KMS-11 (cell line): Measurements from ENCODE around the gene PRIM1.
A peak's percentile ranks its signal among the peaks of the same experiment; 100 is the strongest.

ENCODE experiments used
- H2AFZ ChIP-seq: fragments of 200-600 bp; sonication (generic); 2 replicates; pipeline ENCODE4 v1.6.1; 2016; ENCODE audit warnings: antibody characterized with exemption, mixed run types, low read depth
- H3K27ac ChIP-seq: fragments of 200-600 bp; sonication (generic); 2 replicates; pipeline ENCODE4 v1.6.1; 2016; ENCODE audit warnings: mild to moderate bottlenecking, mixed run types
- H3K27me3 ChIP-seq: fragments of 200-600 bp; sonication (generic); 2 replicates; pipeline ENCODE4 v1.6.1; 2017; ENCODE audit warnings: mild to moderate bottlenecking, low read depth, mixed run types, moderate library complexity; ENCODE audit not compliant: insufficient read depth
- H3K36me3 ChIP-seq: fragments of 200-600 bp; sonication (generic); 2 replicates; pipeline ENCODE4 v1.6.1; 2017; ENCODE audit warnings: mild to moderate bottlenecking, mixed run types; ENCODE audit not compliant: insufficient read depth
- H3K4me1 ChIP-seq: fragments of 200-600 bp; sonication (generic); 2 replicates; pipeline ENCODE4 v1.6.1; 2016; ENCODE audit warnings: mild to moderate bottlenecking, low read depth, mixed run types; ENCODE audit not compliant: poor library complexity, severe bottlenecking
- H3K4me2 ChIP-seq: fragments of 200-600 bp; sonication (generic); 2 replicates; pipeline ENCODE4 v1.7.0; 2016; ENCODE audit warnings: mild to moderate bottlenecking, mixed run types
- H3K4me3 ChIP-seq: fragments of 200-600 bp; sonication (generic); IDR thresholded peaks from 2 replicates; pipeline ENCODE4 v1.6.1; 2017; ENCODE audit warnings: low read depth, low read length, mixed read lengths; ENCODE audit not compliant: insufficient read depth
- H3K79me2 ChIP-seq: fragments of 200-600 bp; sonication (generic); 2 replicates; pipeline ENCODE4 v1.6.1; 2016; ENCODE audit warnings: low read depth, mixed run types; ENCODE audit not compliant: insufficient read depth
- H3K9ac ChIP-seq: fragments of 200-600 bp; sonication (generic); 2 replicates; pipeline ENCODE4 v1.6.1; 2016; ENCODE audit warnings: mild to moderate bottlenecking, mixed run types
- H4K20me1 ChIP-seq: fragments of 200-600 bp; sonication (generic); 2 replicates; pipeline ENCODE4 v1.6.1; 2016; ENCODE audit warnings: mild to moderate bottlenecking, mixed run types; ENCODE audit not compliant: insufficient read depth
- TF ChIP-seq, protein P1 (sequence below): fragments of 200-600 bp; sonication (generic); conservative IDR thresholded peaks from 2 replicates; pipeline ENCODE4 v1.6.1; 2017; ENCODE audit warnings: low read depth, mild to moderate bottlenecking, antibody characterized with exemption, low read length, moderate library complexity, mixed read lengths

The PRIM1 gene

DNA sequence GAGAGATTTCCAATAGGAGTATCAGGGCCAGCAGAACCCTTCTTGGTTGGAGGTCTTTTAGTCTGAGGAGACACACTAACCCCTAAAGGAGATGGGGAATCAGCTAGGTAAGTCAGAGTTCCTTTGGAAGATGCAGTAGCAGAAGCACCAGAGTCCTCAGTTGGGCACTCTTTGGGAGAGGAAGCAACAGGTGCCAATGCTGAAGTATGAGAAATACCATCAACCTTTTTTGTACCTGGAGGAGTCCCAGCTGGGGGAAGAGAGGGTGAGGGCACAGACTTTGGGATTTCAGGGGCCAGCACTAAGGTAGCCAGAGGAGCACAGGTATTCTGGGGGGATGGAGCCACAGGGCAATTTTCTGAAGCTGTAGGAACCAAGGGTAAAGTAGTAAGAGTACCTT, 33.1 kb downstream of the PRIM1 start:
- H3K79me2 ChIP-seq, result peaks cover 97% of the 10 kb centered on the region
- H4K20me1 ChIP-seq, result peaks cover 81% of the 10 kb centered on the region
- no peaks in the 10 kb centered on the region for H3K27me3 ChIP-seq
- H3K36me3 ChIP-seq, result peaks cover 43% of the 10 kb centered on the region; the same call in 1 of the 2 replicates
- H3K4me2 ChIP-seq, result peak overlapping the region; percentile 93
- H3K4me3 ChIP-seq, result no peak overlapping the region
- peaks cover 86% of the 10 kb centered on the region for H3K4me1 ChIP-seq
- no peak overlapping the region; the same call in 1 of the 2 replicates for H3K9ac ChIP-seq
- H3K27ac ChIP-seq, result peak overlapping the region; percentile 3; the same call in 1 of the 2 replicates
- no peak overlapping the region for H2AFZ ChIP-seq
- TF ChIP-seq, protein P1, sequence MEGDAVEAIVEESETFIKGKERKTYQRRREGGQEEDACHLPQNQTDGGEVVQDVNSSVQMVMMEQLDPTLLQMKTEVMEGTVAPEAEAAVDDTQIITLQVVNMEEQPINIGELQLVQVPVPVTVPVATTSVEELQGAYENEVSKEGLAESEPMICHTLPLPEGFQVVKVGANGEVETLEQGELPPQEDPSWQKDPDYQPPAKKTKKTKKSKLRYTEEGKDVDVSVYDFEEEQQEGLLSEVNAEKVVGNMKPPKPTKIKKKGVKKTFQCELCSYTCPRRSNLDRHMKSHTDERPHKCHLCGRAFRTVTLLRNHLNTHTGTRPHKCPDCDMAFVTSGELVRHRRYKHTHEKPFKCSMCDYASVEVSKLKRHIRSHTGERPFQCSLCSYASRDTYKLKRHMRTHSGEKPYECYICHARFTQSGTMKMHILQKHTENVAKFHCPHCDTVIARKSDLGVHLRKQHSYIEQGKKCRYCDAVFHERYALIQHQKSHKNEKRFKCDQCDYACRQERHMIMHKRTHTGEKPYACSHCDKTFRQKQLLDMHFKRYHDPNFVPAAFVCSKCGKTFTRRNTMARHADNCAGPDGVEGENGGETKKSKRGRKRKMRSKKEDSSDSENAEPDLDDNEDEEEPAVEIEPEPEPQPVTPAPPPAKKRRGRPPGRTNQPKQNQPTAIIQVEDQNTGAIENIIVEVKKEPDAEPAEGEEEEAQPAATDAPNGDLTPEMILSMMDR, result no peak

DNA sequence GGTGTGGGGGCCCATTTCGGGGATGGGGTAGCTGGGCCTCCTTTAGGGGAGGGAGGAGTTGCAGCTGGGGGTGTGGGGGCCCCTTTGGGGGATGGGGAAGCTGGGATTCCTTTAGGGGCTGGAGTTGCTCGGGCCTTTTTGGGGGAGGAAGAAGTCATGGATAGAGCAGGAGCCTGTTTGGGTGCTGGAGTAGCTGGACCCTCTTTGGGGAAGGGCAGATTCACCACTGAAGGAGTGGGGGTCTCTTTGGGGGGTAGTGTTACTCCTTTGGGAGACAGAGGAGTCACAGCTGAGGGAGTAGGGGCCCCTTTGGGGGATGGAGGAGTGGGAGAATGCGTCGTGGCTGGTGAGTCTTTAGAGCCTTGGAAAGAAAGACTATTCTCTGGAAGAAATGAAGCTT, 33.5 kb downstream of the PRIM1 start:
- peak overlapping the region; percentile 93 for H3K4me2 ChIP-seq
- TF ChIP-seq, protein P1, result no peak
- no peaks in the 10 kb centered on the region for H3K27me3 ChIP-seq
- H3K36me3 ChIP-seq, result peaks cover 43% of the 10 kb centered on the region; the same call in 1 of the 2 replicates
- H3K79me2 ChIP-seq, result peaks cover 97% of the 10 kb centered on the region
- no peak overlapping the region; the same call in 1 of the 2 replicates for H3K9ac ChIP-seq
- no peak overlapping the region for H3K4me3 ChIP-seq
- H4K20me1 ChIP-seq, result peaks cover 80% of the 10 kb centered on the region
- H2AFZ ChIP-seq, result no peak overlapping the region
- peaks cover 82% of the 10 kb centered on the region for H3K4me1 ChIP-seq
- peak overlapping the region; percentile 3; the same call in 1 of the 2 replicates for H3K27ac ChIP-seq

- Histone ChIP-seq H3K27ac (no peak overlapping the region), H3K4me2 (no peak overlapping the region)
- TF ChIP-seq, protein P1, result no peak
Measured at GRCh38 chr12:56718149-56718548, 34.0 kb downstream of the PRIM1 start.

DNA sequence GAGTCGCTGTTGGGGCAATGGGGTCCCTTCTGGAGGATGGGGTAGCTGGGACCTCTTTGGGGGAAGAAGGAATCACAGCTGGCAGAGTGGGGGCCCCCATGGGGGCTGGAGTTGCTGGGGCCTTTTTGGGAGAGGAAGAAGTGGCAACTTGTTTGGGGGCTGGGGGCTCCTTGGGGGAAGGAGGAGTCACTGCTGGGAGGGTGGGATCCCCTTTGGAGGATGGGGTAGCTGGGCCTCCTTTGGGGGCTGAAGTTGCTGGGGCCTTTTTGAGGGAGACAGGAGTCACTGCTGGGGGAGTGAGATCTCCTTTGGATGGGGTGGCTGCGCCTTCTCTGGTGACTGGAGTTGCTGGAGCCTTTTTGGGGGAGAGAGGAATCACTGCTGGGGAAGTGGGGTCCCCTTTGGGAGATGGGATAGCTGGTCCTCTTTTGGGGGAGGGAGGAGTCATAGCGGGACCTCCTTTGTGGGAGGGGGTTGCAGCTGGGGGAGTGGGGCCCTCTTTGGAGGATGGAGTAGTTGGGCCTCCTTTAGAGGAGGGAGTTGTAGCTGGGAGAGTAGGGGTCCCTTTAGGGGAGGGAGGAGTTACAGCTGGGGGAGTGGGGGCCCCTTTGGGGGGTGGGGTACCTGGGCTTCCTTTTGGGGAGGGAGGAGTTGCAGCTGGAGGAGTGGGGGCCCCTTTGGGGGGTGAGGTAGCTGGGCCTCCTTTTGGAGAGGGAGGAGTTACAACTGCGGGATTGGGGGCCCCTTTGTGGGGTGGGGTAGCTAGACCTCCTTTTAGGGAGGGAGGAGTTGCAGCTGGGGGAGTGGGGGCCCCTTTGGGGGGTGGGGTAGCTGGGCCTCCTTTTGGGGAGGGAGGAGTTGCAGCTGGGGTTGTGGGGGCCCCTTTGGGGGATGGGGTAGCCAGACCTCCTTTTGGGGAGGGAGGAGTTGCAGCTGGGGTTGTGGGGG, 34.9 kb downstream of the PRIM1 start:
- no peak overlapping the region; the same call in 1 of the 2 replicates for H3K27ac ChIP-seq
- no peaks in the 10 kb centered on the region for H3K27me3 ChIP-seq
- H3K36me3 ChIP-seq, result peaks cover 46% of the 10 kb centered on the region; the same call in 1 of the 2 replicates
- TF ChIP-seq, protein P1, result no peak
- no peak overlapping the region for H3K9ac ChIP-seq
- peaks cover 68% of the 10 kb centered on the region for H3K4me1 ChIP-seq
- peaks cover 65% of the 10 kb centered on the region for H4K20me1 ChIP-seq
- no peak overlapping the region for H3K4me3 ChIP-seq
- no peak overlapping the region for H2AFZ ChIP-seq
- no peak overlapping the region for H3K4me2 ChIP-seq
- H3K79me2 ChIP-seq, result peaks cover 83% of the 10 kb centered on the region

More at GRCh38 chr12:56718149-56718548, 34.0 kb downstream of the PRIM1 start:
- no peak overlapping the region for H3K9ac ChIP-seq
- H3K27me3 ChIP-seq, result no peaks in the 10 kb centered on the region
- peaks cover 75% of the 10 kb centered on the region for H4K20me1 ChIP-seq
- H3K4me1 ChIP-seq, result peaks cover 77% of the 10 kb centered on the region
- H3K79me2 ChIP-seq, result peaks cover 92% of the 10 kb centered on the region
- peaks cover 43% of the 10 kb centered on the region; the same call in 1 of the 2 replicates for H3K36me3 ChIP-seq
- H2AFZ ChIP-seq, result no peak overlapping the region
- no peak overlapping the region for H3K4me3 ChIP-seq
